OCI-LY7 (cell line): ENCODE results near the gene KRTAP10-10. TPM values are rescaled to one million over a fixed set of nuclear protein-coding genes. Genes with fewer than 3 reads are reported as not detected.

ENCODE experiments used
- Bru-seq: library from RNA; stranded (reverse); fragments of 400-500 nt; gene quantifications from one replicate; lab custom pipeline; 2021; lab: Mats Ljungman, UMichigan
- BruChase-seq, 2 experiments: library from RNA; stranded (reverse); fragments of 400-500 nt; gene quantifications; one replicate each; lab custom pipeline; 2021; lab: Mats Ljungman, UMichigan
- BruUV-seq: library from RNA; stranded (reverse); fragments of 400-500 nt; replicated peaks from 2 replicates; lab custom pipeline; 2021; lab: Mats Ljungman, UMichigan
- CTCF ChIA-PET: fragments of 300-600 bp; sonication (Branson Sonifier 250); formaldehyde crosslinking; loops from one replicate; lab custom pipeline; 2022; ENCODE audit warnings: antibody characterized with exemption; ENCODE audit not compliant: unreplicated experiment; lab: Charles Lee
- POLR2A ChIA-PET: fragments of 300-600 bp; sonication (Branson Sonifier 250); formaldehyde crosslinking; loops from one replicate; lab custom pipeline; 2022; ENCODE audit warnings: antibody characterized with exemption; lab: Charles Lee
- DNase-seq: peaks from one replicate; pipeline ENCODE4 v3.0.0-alpha.2; 2015; ENCODE audit warnings: low spot score
- H2AFZ ChIP-seq: fragments of 200-600 bp; sonication (generic), shearing (Covaris generic); 2 replicates; pipeline ENCODE4 v1.6.1; 2014; ENCODE audit warnings: mild to moderate bottlenecking, antibody characterized with exemption, low read length, moderate library complexity
- H3K27ac ChIP-seq: fragments of 200-600 bp; sonication (generic); 2 replicates; pipeline ENCODE4 v1.5.1; 2014; ENCODE audit warnings: mixed run types, low read depth, mild to moderate bottlenecking, moderate library complexity, low read length, inconsistent platforms; ENCODE audit not compliant: poor library complexity, severe bottlenecking
- H3K36me3 ChIP-seq: fragments of 200-600 bp; sonication (generic); 2 replicates; pipeline ENCODE4 v1.6.1; 2014; ENCODE audit warnings: mild to moderate bottlenecking, antibody characterized with exemption, low read length, moderate library complexity, mixed read lengths; ENCODE audit not compliant: insufficient read depth
- H3K4me1 ChIP-seq: fragments of 200-600 bp; sonication (generic); 2 replicates; pipeline ENCODE4 v1.5.1; 2014; ENCODE audit warnings: mild to moderate bottlenecking, low read length; ENCODE audit not compliant: insufficient read depth, poor library complexity, severe bottlenecking
- H3K4me2 ChIP-seq: fragments of 200-600 bp; sonication (generic); 2 replicates; pipeline ENCODE4 v1.6.1; 2014; ENCODE audit warnings: mild to moderate bottlenecking, low read length
- H3K4me3 ChIP-seq: fragments of 200-600 bp; sonication (generic); 2 replicates; pipeline ENCODE4 v1.5.1; 2014; ENCODE audit warnings: mild to moderate bottlenecking, low read depth, low read length; ENCODE audit not compliant: poor library complexity, severe bottlenecking
- H3K79me2 ChIP-seq: fragments of 200-600 bp; sonication (generic); 2 replicates; pipeline ENCODE4 v1.6.1; 2016; ENCODE audit warnings: low read depth, mild to moderate bottlenecking, low read length, moderate library complexity, mixed read lengths; ENCODE audit not compliant: insufficient read depth
- H3K9me2 ChIP-seq: fragments of 200-600 bp; sonication (generic); 2 replicates; pipeline ENCODE4 v1.6.1; 2016; ENCODE audit warnings: mild to moderate bottlenecking, low read length, mixed read lengths; ENCODE audit not compliant: insufficient read depth
- H3K9me3 ChIP-seq: fragments of 200-600 bp; sonication (generic); 2 replicates; pipeline ENCODE4 v1.6.1; 2014; ENCODE audit warnings: mild to moderate bottlenecking, mixed run types, low read length, mixed read lengths
- H4K20me1 ChIP-seq: fragments of 200-600 bp; sonication (generic); 2 replicates; pipeline ENCODE4 v1.6.1; 2014; ENCODE audit warnings: mild to moderate bottlenecking, antibody characterized with exemption, low read length, moderate library complexity, mixed read lengths; ENCODE audit not compliant: insufficient read depth
- CTCF ChIP-seq: fragments of 200-600 bp; sonication (generic); conservative IDR thresholded peaks from 2 replicates; pipeline ENCODE4 v1.5.1; 2014; ENCODE audit warnings: mild to moderate bottlenecking, antibody characterized with exemption, low read length, moderate library complexity, mixed read lengths
- EZH2phosphoT487 ChIP-seq: fragments of 200-600 bp; sonication (generic); IDR thresholded peaks from 2 replicates; pipeline ENCODE4 v1.6.1; 2018; ENCODE audit warnings: low read depth, borderline replicate concordance, mild to moderate bottlenecking, mixed run types, antibody characterized with exemption, low read length, moderate library complexity, mixed read lengths
- intact Hi-C: fragments of 100-400 bp; cut with micrococcal nuclease; formaldehyde crosslinking; loops from one replicate; pipeline ENCODE4 v1.10.0; 2022; ENCODE audit not compliant: unreplicated experiment
- long read RNA-seq: library from polyadenylated mRNA; stranded (forward); transcript quantifications from one replicate; pipeline ENCODE4 v2.0.0, GENCODE V29; 2022
- total RNA-seq, 2 experiments: library from RNA; depleted of rRNA in 1 of 2; stranded (reverse); fragments of >200 nt in 1 of 2; shearing (Covaris generic) in 1 of 2; gene quantifications; 2 replicates each; pipeline ENCODE4 v1.2.3, GENCODE V29; 2014 to 2022

KRTAP10-10 gene
- not detected in 2 replicates for total RNA-seq (2014; rRNA removed; shearing (Covaris generic))
- not detected in 2 replicates for total RNA-seq (2022)
- Bru-seq, nascent RNA: not detected
- not detected for BruChase-seq, experiment 1, labeled RNA remaining after a 6-hour chase
- BruChase-seq, experiment 2, labeled RNA remaining after a 2-hour chase: not detected
- long read RNA-seq: 0 reads

- CTCF ChIA-PET: no interaction called here
- Histone ChIP-seq H3K4me1 (no peaks in the 10 kb centered on the region), H3K9me2 (no peaks in the 10 kb centered on the region), H3K36me3 (no peaks in the 10 kb centered on the region), H4K20me1 (no peaks in the 10 kb centered on the region), H3K4me2 (no peak within 1 kb of the TSS), H3K9me3 (no peaks in the 10 kb centered on the region), H3K79me2 (no peaks in the 10 kb centered on the region), H3K4me3 (no peak within 1 kb of the TSS), H2AFZ (no peak within 1 kb of the TSS), H3K27ac (no peak within 1 kb of the TSS)
- DNase-seq: no peak
- TF ChIP-seq EZH2phosphoT487: no peak
- TF ChIP-seq CTCF: no peak
- no TSS peak for BruUV-seq
- intact Hi-C loops: no loop called here
- POLR2A ChIA-PET: no interaction called here
These were observed at the start of gene KRTAP10-10 for GRCh38 chr21:44637018-44637850. Gene KRTAP10-10, plus strand, starts transcription at chr21:44637356. Its CDS starts 62 bp downstream, at chr21:44637418.

- H3K9me3 ChIP-seq: no peaks in the 10 kb centered on the region
- H3K4me2 ChIP-seq: no peak overlapping the region
- no peak overlapping the region for H3K4me3 ChIP-seq
- H4K20me1 ChIP-seq: no peaks in the 10 kb centered on the region
- H3K9me2 ChIP-seq: no peaks in the 10 kb centered on the region
- POLR2A ChIA-PET: no interaction called here
- TF ChIP-seq EZH2phosphoT487: no peak
- TF ChIP-seq CTCF: no peak
- H3K79me2 ChIP-seq: no peaks in the 10 kb centered on the region
- CTCF ChIA-PET: no interaction called here
- H3K4me1 ChIP-seq: no peaks in the 10 kb centered on the region
- no peaks in the 10 kb centered on the region for H3K36me3 ChIP-seq
- BruUV-seq: no TSS peak
- no peak overlapping the region for H3K27ac ChIP-seq
- intact Hi-C loops: no loop called here
- H2AFZ ChIP-seq: no peak overlapping the region
- no peak for DNase-seq
These were observed 48.1 kb upstream of the KRTAP10-10 start for GRCh38 chr21:44589094-44589493.
